ENCODE measurements around the gene MOGAT2.

Gene MOGAT2

DNA sequence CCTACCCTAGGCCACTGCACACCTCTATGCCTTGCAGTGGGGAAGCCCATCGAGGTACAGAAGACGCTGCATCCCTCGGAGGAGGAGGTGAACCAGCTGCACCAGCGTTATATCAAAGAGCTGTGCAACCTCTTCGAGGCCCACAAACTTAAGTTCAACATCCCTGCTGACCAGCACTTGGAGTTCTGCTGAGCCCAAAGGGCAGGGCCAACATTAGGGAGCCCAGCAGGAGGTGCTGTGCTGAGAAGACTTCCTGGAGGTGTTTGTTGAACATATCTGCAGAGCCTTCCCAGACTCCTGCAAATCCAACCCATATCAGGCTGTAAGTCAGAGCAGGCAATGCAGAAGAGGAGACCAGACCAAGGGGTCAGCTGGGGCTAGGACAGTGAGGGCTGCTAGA lies 13.5 kb downstream of the MOGAT2 start:
- no peak for DNase-seq (ENCODE audit: low read depth)
- H3K4me3 ChIP-seq (ENCODE audit: control insufficient read depth, low read depth, low read length): no peak overlapping the region
- TF ChIP-seq, protein P1, sequence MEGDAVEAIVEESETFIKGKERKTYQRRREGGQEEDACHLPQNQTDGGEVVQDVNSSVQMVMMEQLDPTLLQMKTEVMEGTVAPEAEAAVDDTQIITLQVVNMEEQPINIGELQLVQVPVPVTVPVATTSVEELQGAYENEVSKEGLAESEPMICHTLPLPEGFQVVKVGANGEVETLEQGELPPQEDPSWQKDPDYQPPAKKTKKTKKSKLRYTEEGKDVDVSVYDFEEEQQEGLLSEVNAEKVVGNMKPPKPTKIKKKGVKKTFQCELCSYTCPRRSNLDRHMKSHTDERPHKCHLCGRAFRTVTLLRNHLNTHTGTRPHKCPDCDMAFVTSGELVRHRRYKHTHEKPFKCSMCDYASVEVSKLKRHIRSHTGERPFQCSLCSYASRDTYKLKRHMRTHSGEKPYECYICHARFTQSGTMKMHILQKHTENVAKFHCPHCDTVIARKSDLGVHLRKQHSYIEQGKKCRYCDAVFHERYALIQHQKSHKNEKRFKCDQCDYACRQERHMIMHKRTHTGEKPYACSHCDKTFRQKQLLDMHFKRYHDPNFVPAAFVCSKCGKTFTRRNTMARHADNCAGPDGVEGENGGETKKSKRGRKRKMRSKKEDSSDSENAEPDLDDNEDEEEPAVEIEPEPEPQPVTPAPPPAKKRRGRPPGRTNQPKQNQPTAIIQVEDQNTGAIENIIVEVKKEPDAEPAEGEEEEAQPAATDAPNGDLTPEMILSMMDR (IDR thresholded peaks at IDR 0.05; ENCODE audit: control insufficient read depth, insufficient read depth, low read depth, low read length, missing control alignments): no peak

DNA sequence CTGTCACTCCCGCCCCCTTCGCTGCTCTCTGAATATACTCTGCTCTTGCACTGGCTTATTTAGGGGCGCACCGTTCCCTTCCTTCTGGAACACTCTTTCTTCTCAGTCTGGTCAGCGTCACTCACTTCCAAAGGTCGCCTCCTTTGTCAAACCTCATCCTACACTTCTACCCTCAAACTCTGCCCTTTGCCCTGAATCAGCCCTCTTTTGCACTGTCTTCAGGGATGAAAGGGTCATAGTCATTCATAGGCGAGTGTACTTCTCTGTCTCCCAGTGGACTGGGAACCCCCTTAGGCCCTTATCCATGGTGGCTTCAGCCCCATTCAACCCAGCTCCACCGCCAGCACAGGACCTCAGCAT lies 15.4 kb downstream of the MOGAT2 start:
- TF ChIP-seq, protein P1 (IDR thresholded peaks at IDR 0.05; ENCODE audit: control insufficient read depth, insufficient read depth, low read depth, low read length, missing control alignments): no peak
- no peak overlapping the region for H3K4me3 ChIP-seq (ENCODE audit: control insufficient read depth, low read depth, low read length)
- no peak for DNase-seq (ENCODE audit: low read depth)

DNA sequence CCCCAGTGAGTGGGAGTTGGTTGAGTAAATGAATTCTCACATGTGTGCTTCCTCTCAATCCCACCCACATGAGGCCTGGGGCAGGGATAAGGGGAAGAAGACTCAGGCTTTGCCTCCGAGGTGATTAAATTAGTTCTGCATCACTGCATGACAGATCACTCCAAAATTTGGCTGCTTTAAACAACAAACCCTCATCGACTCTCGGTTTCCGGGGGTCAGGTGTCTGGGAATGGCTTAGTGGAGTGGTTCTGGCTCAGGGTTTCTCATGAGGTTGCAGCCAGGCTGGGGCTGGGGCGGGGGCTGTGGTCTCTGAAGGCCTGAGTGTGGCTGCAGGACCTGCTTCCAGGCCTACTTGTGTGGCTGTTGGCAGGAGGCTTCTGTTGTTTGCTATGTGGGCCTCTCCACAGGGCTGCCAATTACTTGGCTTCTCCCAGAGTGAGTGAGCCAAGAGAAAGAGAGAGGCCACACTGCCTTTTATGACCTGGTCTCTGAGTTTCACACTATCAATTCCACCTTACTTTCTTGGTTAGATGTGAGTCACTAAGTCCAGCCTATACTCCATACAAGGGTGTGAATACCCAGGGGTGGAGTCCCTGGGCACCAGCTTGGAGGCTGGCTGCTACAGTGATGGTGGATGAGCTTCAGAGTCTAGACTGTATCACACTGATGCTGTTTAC lies 15.9 kb downstream of the MOGAT2 start:
- H3K4me3 ChIP-seq (ENCODE audit: control insufficient read depth, low read depth, low read length): no peak overlapping the region
- DNase-seq (ENCODE audit: low read depth): no peak
- TF ChIP-seq, protein P1 (IDR thresholded peaks at IDR 0.05; ENCODE audit: control insufficient read depth, insufficient read depth, low read depth, low read length, missing control alignments): no peak

DNA sequence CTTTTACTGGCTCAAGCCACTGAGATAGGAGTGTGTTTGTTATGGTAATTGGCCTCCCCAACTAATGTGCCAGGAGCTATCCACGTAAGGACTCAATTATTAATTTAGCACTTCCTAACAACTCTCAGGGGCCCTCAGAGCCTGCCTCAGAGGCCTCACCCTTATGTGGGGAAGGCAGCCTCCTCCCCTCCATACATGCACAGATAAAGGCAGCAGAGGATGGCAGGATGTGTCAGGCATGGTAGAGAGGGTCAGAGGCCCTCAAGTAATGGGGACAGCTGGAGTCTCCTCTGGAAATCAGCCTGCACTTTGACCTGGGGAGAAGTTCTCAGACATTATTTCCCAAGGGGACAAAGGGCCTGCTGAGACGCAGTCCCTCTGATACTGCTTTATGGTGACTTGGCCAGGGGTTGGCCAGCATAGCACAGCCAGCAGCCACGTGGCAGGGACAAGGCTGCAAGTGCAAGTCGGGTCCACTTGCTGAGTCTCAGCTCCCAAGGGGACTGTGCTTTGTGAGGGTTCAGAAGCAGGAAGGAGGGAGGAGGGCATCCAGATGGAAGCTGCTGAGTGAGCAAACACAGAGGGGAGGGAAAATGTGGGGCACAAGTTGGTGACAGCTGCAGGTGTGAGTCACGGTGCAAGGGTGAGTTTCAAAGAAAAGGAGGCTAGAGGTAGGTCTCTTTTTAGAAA lies 17.0 kb downstream of the MOGAT2 start:
- no peak overlapping the region for H3K4me3 ChIP-seq (ENCODE audit: control insufficient read depth, low read depth, low read length)
- no peak for DNase-seq (ENCODE audit: low read depth)
- TF ChIP-seq, protein P1 (IDR thresholded peaks at IDR 0.05; ENCODE audit: control insufficient read depth, insufficient read depth, low read depth, low read length, missing control alignments): no peak

DNA sequence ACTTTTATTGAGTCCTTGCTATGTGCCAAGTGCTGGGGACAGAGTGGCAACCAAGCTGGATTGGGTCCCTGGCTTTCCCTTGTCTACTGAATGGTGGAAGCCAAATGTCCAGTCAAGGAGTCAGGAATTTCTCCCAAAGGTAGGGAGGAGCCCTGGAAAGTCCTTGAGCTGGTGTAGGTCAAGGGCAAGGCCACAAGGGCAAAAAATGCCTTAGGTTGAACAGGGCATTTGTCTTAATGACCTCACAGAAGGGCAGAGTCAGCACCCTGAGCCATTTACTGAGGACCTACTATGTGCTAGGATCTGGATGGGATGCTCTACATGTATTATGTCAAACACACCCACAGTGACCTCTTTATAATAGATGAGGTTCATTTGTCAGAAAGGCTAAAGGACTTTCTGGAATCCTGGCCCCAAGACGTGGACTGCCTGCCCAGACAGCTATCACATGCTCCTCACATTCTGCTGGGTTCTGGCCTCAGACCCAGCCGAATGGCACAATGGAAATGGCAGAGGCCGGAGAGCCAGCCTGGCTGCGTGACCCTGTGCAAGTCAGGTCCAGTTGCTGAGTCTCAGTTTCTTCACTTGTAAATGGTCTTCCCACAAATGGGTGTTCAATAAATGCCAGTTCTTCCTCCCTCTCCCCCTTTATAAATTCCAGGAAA lies 17.7 kb downstream of the MOGAT2 start:
- TF ChIP-seq, protein P1 (IDR thresholded peaks at IDR 0.05; ENCODE audit: control insufficient read depth, insufficient read depth, low read depth, low read length, missing control alignments): no peak
- H3K4me3 ChIP-seq (ENCODE audit: control insufficient read depth, low read depth, low read length): no peak overlapping the region
- DNase-seq (ENCODE audit: low read depth): no peak

DNA sequence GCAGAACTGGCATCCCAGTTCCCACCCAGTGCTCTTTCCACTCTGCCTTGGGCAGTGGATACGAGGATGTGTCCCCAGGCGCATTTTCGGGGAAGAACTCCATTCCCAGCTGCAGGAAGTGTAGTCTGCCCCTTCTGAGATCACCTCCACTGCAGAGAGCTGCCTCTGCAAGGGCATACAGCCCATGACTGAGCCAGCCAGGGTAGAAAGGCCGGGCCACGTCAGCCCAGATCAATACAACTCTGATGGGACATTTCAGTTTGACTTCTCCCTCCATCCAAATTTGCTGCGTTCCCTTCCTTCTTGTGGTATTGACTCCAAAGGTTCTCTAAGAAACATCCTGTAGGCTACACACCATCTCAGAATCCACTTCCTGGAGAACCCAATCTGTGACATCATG lies 19.7 kb downstream of the MOGAT2 start:
- no peak for DNase-seq (ENCODE audit: low read depth)
- TF ChIP-seq, protein P1 (IDR thresholded peaks at IDR 0.05; ENCODE audit: control insufficient read depth, insufficient read depth, low read depth, low read length, missing control alignments): no peak
- H3K4me3 ChIP-seq (ENCODE audit: control insufficient read depth, low read depth, low read length): no peak overlapping the region

Measured in AG09309 (cell line).